Endothelial cell of umbilical vein (primary cell): ENCODE data around the gene CNTNAP2. TPM values are rescaled to one million over a fixed set of nuclear protein-coding genes. Genes with fewer than 3 reads are reported as not detected.

Source experiments
- BruUV-seq: library from RNA; stranded (reverse); fragments of 400-500 nt; replicated peaks from 2 replicates; lab custom pipeline; 2021; lab: Mats Ljungman, UMichigan
- CTCF ChIA-PET: fragments of 300-600, 350-600 bp; sonication (Branson Sonifier 250); formaldehyde crosslinking; loops from one replicate; lab custom pipeline; 2021; ENCODE audit warnings: antibody characterized with exemption, inconsistent platforms; lab: Charles Lee
- POLR2A ChIA-PET: fragments of 300-600, 350-600 bp; sonication (Branson Sonifier 250); formaldehyde crosslinking; loops from one replicate; lab custom pipeline; 2021; ENCODE audit warnings: antibody characterized with exemption, inconsistent platforms; lab: Charles Lee
- DNase-seq: peaks from one replicate; pipeline ENCODE4 v3.0.0-alpha.2; 2011; ENCODE audit warnings: low read depth, low spot score
- FAIRE-seq: peaks from 2 replicates; lab custom pipeline; 2011; peaks lifted over from hg19 to GRCh38; lab: Jason Lieb, UNC
- H2AFZ ChIP-seq: 2 replicates; pipeline ENCODE4 v1.6.0; 2012; ENCODE audit warnings: low read depth, low read length, control low read depth, inconsistent platforms
- H3K27ac ChIP-seq: 2 replicates; pipeline ENCODE4 v1.5.1; 2011; ENCODE audit warnings: low read depth, mild to moderate bottlenecking, control low read depth, low read length, moderate library complexity; ENCODE audit not compliant: insufficient read depth
- H3K27me3 ChIP-seq, 2 experiments: 2 replicates each; pipeline versions ENCODE4 v1.6.0 to v1.6.1; 2011; ENCODE audit warnings: low read length in 2 of 2, mixed read lengths in 1 of 2; ENCODE audit not compliant: control insufficient read depth in 2 of 2, insufficient read depth in 2 of 2
- H3K36me3 ChIP-seq, 2 experiments: 2 replicates in 1 of 2; 3 replicates in 1 of 2; pipeline ENCODE4 v1.5.1; 2011; ENCODE audit warnings: low read length in 2 of 2, mild to moderate bottlenecking in 1 of 2, moderate library complexity in 1 of 2; ENCODE audit not compliant: control insufficient read depth in 2 of 2, insufficient read depth in 2 of 2; ENCODE audit errors: extremely low read depth in 1 of 2
- H3K4me1 ChIP-seq: 3 replicates; pipeline ENCODE4 v1.5.1; 2011; ENCODE audit warnings: mild to moderate bottlenecking, low read length; ENCODE audit not compliant: control insufficient read depth, insufficient read depth; ENCODE audit errors: extremely low read depth
- H3K4me2 ChIP-seq: 2 replicates; pipeline ENCODE4 v1.6.1; 2011; ENCODE audit warnings: low read length, control low read depth, mixed read lengths; ENCODE audit not compliant: insufficient read depth
- H3K4me3 ChIP-seq, 3 experiments: fragments of 200-600 bp in 1 of 3; sonication (generic), shearing (Covaris generic) in 1 of 3; replicated peaks in 1 of 3; 2 replicates each; pipeline ENCODE4 v1.5.1; 2011 to 2016; ENCODE audit warnings: control low read depth in 3 of 3, low read length in 3 of 3, mild to moderate bottlenecking in 2 of 3, inconsistent platforms in 1 of 3, low read depth in 1 of 3, moderate library complexity in 1 of 3; ENCODE audit not compliant: insufficient read depth in 1 of 3
- H3K79me2 ChIP-seq: 2 replicates; pipeline ENCODE4 v1.6.0; 2012; ENCODE audit warnings: low read length, inconsistent platforms; ENCODE audit not compliant: control insufficient read depth, insufficient read depth
- H3K9ac ChIP-seq: replicated peaks from 2 replicates; pipeline ENCODE3; 2011; ENCODE audit warnings: low read length, control low read depth; ENCODE audit not compliant: insufficient read depth; ENCODE audit errors: extremely low read depth
- H3K9me1 ChIP-seq: replicated peaks from 3 replicates; pipeline ENCODE4 v1.6.0; 2011; ENCODE audit warnings: mild to moderate bottlenecking, low read length; ENCODE audit not compliant: control insufficient read depth, insufficient read depth; ENCODE audit errors: extremely low read depth
- H3K9me3 ChIP-seq: replicated peaks from 2 replicates; pipeline ENCODE4 v1.5.1; 2012; ENCODE audit warnings: low read length, inconsistent platforms; ENCODE audit not compliant: control insufficient read depth, insufficient read depth
- H4K20me1 ChIP-seq: replicated peaks from 2 replicates; pipeline ENCODE3; 2011; ENCODE audit warnings: mild to moderate bottlenecking, low read length; ENCODE audit not compliant: control insufficient read depth, insufficient read depth; ENCODE audit errors: extremely low read depth
- CTCF ChIP-seq, 2 donors: IDR thresholded peaks; 1 replicate in 1 of 2; 2 replicates in 1 of 2; pipeline ENCODE4 v1.5.1; 2011; ENCODE audit warnings: low read length in 2 of 2, mild to moderate bottlenecking in 2 of 2, moderate library complexity in 2 of 2, control low read depth in 1 of 2, inconsistent platforms in 1 of 2, low read depth in 1 of 2; ENCODE audit not compliant: insufficient read depth in 1 of 2; ENCODE audit errors: extremely low read depth in 1 of 2
- EZH2 ChIP-seq: IDR thresholded peaks from 2 replicates; pipeline ENCODE4 v1.6.1; 2012; ENCODE audit warnings: borderline replicate concordance, low read depth, mild to moderate bottlenecking, moderate library complexity, low read length, inconsistent platforms; ENCODE audit not compliant: severe bottlenecking
- FOS ChIP-seq: IDR thresholded peaks from 2 replicates; pipeline ENCODE4 v1.6.1; 2011; ENCODE audit warnings: mild to moderate bottlenecking, low read length, moderate library complexity, borderline replicate concordance; ENCODE audit not compliant: insufficient read depth
- GATA2 ChIP-seq: IDR thresholded peaks from 2 replicates; pipeline ENCODE4 v1.7.0; 2011; ENCODE audit warnings: low read depth, mild to moderate bottlenecking, moderate library complexity, mixed read lengths, low read length; ENCODE audit not compliant: insufficient read length, insufficient read depth
- JUN ChIP-seq: IDR thresholded peaks from 2 replicates; pipeline ENCODE4 v1.6.1; 2011; ENCODE audit warnings: borderline replicate concordance, low read depth; ENCODE audit not compliant: insufficient read length, insufficient read depth
- MAX ChIP-seq: IDR thresholded peaks from 2 replicates; pipeline ENCODE4 v1.6.1; 2011; ENCODE audit not compliant: insufficient read depth, insufficient read length
- MYC ChIP-seq: IDR thresholded peaks from one replicate; pipeline ENCODE4 v1.6.1; 2011; ENCODE audit warnings: mild to moderate bottlenecking, low read depth, low read length
- POLR2A ChIP-seq: IDR thresholded peaks from 2 replicates; pipeline ENCODE4 v1.6.1; 2012; ENCODE audit warnings: low read depth, mild to moderate bottlenecking, control low read depth, low read length
- POLR2AphosphoS5 ChIP-seq: IDR thresholded peaks from 2 replicates; pipeline ENCODE4 v1.6.1; 2012; ENCODE audit warnings: low read depth, mild to moderate bottlenecking, control low read depth, low read length, moderate library complexity; ENCODE audit not compliant: insufficient read depth
- dilution Hi-C: fragments of 300-500 bp; cut with MboI; formaldehyde crosslinking; loops from one replicate; pipeline ENCODE4 v1.15.0; 2019; ENCODE audit warnings: low sequenced_read_pairs; ENCODE audit not compliant: extremely low pct_ligation_motif_present
- intact Hi-C: fragments of 100-400 bp; cut with micrococcal nuclease; formaldehyde crosslinking; loops from one replicate; pipeline ENCODE4 v1.10.0; 2022
- polyA plus RNA-seq, 4 experiments: library from polyadenylated mRNA; depleted of rRNA in 3 of 4; stranded (reverse) in 3 of 4; unstranded in 1 of 4; fragments of >200 nt; gene quantifications; 2 replicates each; pipeline versions ENCODE4 v1.2.1 to v1.2.3, GENCODE V29; 2011 to 2012; ENCODE audit warnings: missing spikeins in 1 of 4
- total RNA-seq: library from RNA; stranded (reverse); gene quantifications from 2 replicates; pipeline ENCODE4 v1.2.3, GENCODE V29; 2021

The CNTNAP2 gene
- total and polyA plus RNA-seq, 2 donors (not counting 3 experiments of a cell fraction or from before 2014, with no cell fraction given) = not detected

- no peak overlapping the region for H3K27ac ChIP-seq
- BruUV-seq = no TSS peak
- H3K9me3 ChIP-seq = peaks cover 3% of the 10 kb centered on the region
- dilution Hi-C loops (no loop called here), intact Hi-C loops (no loop called here)
- H3K4me1 ChIP-seq = no peaks in the 10 kb centered on the region
- POLR2A ChIA-PET = no interaction called here
- H3K4me2 ChIP-seq = no peak overlapping the region
- no peaks in the 10 kb centered on the region for H3K79me2 ChIP-seq
- no peaks in the 10 kb centered on the region for H3K27me3 ChIP-seq
- no peak overlapping the region for H3K9ac ChIP-seq
- DNase-seq (no peak), FAIRE-seq (no peak)
- H3K9me1 ChIP-seq = no peaks in the 10 kb centered on the region
- no peak overlapping the region for H3K4me3 ChIP-seq
- CTCF ChIA-PET = no interaction called here
- H2AFZ ChIP-seq = no peak overlapping the region
- no peaks in the 10 kb centered on the region for H3K36me3 ChIP-seq
- no peak for TF ChIP-seq CTCF (IDR thresholded peaks at IDR 0.05; ENCODE audit: extremely low read depth in 1 of 2, insufficient read depth in 1 of 2, low read depth in 1 of 2, low read length in 2 of 2)
- TF ChIP-seq POLR2A = no peak
- TF ChIP-seq EZH2 = no peak
- no peak for TF ChIP-seq MYC
- no peak for TF ChIP-seq FOS
- TF ChIP-seq POLR2AphosphoS5 = no peak
- TF ChIP-seq JUN = no peak
- no peak for TF ChIP-seq GATA2
- TF ChIP-seq MAX = no peak
- no peaks in the 10 kb centered on the region for H4K20me1 ChIP-seq
Measured at GRCh38 chr7:148174376-148174775, 2057.8 kb downstream of the CNTNAP2 start.
